Endometrial microvascular endothelial cells (primary cell): ENCODE results near the gene RDH12. TPM values are rescaled to one million over a fixed set of nuclear protein-coding genes. Genes with fewer than 3 reads are reported as not detected.

ENCODE experiments used
- in situ Hi-C: cut with HindIII; loops from 2 replicates; pipeline ENCODE4 v1.10.0; 2017; ENCODE audit warnings: low sequenced_read_pairs, low pct_unique_long_range_greater_than_20kb; ENCODE audit errors: inconsistent ontology term
- total RNA-seq: library from RNA; depleted of rRNA; stranded (reverse); fragments of >200 nt; gene quantifications from one replicate; pipeline ENCODE4 v1.2.3, GENCODE V29; 2015; ENCODE audit errors: inconsistent ontology term

The RDH12 gene
- total RNA-seq, 1 donor from 2014 or later: not detected

DNA sequence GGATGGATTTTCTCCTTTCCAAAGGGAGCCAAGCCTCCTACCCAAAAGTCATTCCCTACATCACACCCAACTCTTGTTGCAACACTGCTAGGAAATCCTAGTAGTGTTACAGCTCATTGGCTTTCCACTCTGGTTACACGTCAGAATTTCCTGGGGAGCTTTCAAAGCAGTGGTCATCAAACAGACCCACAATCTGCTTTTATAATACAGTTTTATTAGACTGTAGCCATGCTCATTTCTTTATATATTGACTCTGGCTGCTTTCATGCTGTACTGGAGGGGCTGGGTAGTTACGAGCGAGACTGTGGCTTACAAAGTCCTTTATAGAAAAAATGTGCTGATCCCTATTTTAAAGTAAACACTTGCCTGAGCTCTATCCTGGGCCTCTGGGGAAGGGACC lies 80.4 kb downstream of the RDH12 start:
- in situ Hi-C loops: no loop called here

Other genes with a start within 250 kb of the RDH12 start
- 4.5 TPM for gene TMEM229B, start 213.2 kb upstream of the RDH12 start, total RNA-seq
- 3.6 TPM for gene PLEKHH1, start 168.6 kb upstream of the RDH12 start, total RNA-seq
- gene PIGH, start 101.6 kb upstream of the RDH12 start, total RNA-seq: 22.8 TPM
- gene ARG2, start 82.0 kb upstream of the RDH12 start, total RNA-seq: 29.2 TPM
- 39.6 TPM for gene VTI1B, start 27.3 kb upstream of the RDH12 start, total RNA-seq
- 92.6 TPM for gene RDH11, start 6.1 kb upstream of the RDH12 start, total RNA-seq
- gene ZFYVE26, start 114.7 kb downstream of the RDH12 start, total RNA-seq: 20.9 TPM
- 16.4 TPM for gene RAD51B, start 117.9 kb downstream of the RDH12 start, total RNA-seq